Measurements from ENCODE around the gene SLC35F3. TPM values are rescaled to one million over a fixed set of nuclear protein-coding genes. Genes with fewer than 3 reads are reported as not detected.

SLC35F3 gene
- total and polyA plus RNA-seq, 2 experiments from 2014 or later = 1.0 to 3.2 TPM

DNA sequence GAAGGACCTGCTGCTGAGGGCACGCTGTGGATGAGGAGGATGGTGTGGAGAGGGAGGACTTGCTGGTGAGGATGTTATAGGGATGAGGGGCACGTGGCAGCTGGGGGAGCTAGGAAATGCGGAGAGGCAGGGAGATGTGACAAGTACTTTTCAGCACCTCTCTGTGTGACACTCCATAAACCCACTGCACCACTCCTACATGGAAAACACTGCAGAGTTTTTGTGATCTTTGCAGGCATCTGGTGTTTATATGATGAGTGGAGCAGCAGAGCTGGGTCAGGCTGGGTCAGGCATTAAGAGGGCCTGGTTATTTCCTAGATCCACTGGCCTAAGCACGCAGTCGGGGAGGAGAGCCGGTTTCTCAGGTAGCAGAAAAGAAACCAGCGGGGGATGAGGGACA lies 301.5 kb downstream of the SLC35F3 start:
- Histone ChIP-seq H3K27ac (ENCODE audit: low read depth) (no peak overlapping the region), H3K9me2 (ENCODE audit: insufficient read depth) (no peaks in the 10 kb centered on the region), H3F3A (replicated peaks; ENCODE audit: low read depth) (no peaks in the 10 kb centered on the region), H4K20me1 (replicated peaks; ENCODE audit: insufficient read depth) (no peaks in the 10 kb centered on the region), H3K36me3 (ENCODE audit: insufficient read depth) (no peaks in the 10 kb centered on the region; the same call in 1 of the 2 replicates), H2AFZ (no peak overlapping the region), H3K27me3 (ENCODE audit: insufficient read depth) (no peaks in the 10 kb centered on the region), H3K4me3 (no peak overlapping the region), H3K4me2 (no peak overlapping the region), H3K79me2 (replicated peaks; ENCODE audit: insufficient read depth) (no peaks in the 10 kb centered on the region), H3K4me1 (ENCODE audit: insufficient read depth) (no peaks in the 10 kb centered on the region)
- H3K9me3 Mint-ChIP-seq = peaks cover 18% of the 10 kb centered on the region
- H3K27ac Mint-ChIP-seq = no peak overlapping the region
- H3K4me1 Mint-ChIP-seq = no peaks in the 10 kb centered on the region
- H3K27me3 Mint-ChIP-seq (ENCODE audit: insufficient read depth, low read depth, poor library complexity) = peaks cover 2% of the 10 kb centered on the region
- no peak overlapping the region for H3K4me3 Mint-ChIP-seq
- H3K36me3 Mint-ChIP-seq (ENCODE audit: low read depth) = peaks cover 10% of the 10 kb centered on the region
- ATAC-seq = no peak
- DNase-seq (ENCODE audit: low spot score) = no peak
- TF ChIP-seq, protein P1, sequence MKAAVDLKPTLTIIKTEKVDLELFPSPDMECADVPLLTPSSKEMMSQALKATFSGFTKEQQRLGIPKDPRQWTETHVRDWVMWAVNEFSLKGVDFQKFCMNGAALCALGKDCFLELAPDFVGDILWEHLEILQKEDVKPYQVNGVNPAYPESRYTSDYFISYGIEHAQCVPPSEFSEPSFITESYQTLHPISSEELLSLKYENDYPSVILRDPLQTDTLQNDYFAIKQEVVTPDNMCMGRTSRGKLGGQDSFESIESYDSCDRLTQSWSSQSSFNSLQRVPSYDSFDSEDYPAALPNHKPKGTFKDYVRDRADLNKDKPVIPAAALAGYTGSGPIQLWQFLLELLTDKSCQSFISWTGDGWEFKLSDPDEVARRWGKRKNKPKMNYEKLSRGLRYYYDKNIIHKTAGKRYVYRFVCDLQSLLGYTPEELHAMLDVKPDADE (IDR thresholded peaks at IDR 0.05) = no peak
- TF ChIP-seq CTCF (conservative IDR thresholded peaks at IDR 0.05; ENCODE audit: low read depth in 2 of 2) (no peak), ZNF114 (CRISPR knock-in tag; IDR thresholded peaks at IDR 0.05) (no peak), EZH2 (IDR thresholded peaks at IDR 0.05; ENCODE audit: low read depth, unreplicated experiment) (no peak), ZNF462 (CRISPR knock-in tag; IDR thresholded peaks at IDR 0.05) (no peak)
